ENCODE results near the gene DIS3L2. TPM values are rescaled to one million over a fixed set of nuclear protein-coding genes. Genes with fewer than 3 reads are reported as not detected.
"Not testable (repeated sequence)": the region's sequence is repeated elsewhere in the genome, so short reads cannot be mapped to it uniquely, and the experiment has no call there.

The DIS3L2 gene
- total RNA-seq, 2 donors from 2014 or later = 22.6 to 32.3 TPM

DNA sequence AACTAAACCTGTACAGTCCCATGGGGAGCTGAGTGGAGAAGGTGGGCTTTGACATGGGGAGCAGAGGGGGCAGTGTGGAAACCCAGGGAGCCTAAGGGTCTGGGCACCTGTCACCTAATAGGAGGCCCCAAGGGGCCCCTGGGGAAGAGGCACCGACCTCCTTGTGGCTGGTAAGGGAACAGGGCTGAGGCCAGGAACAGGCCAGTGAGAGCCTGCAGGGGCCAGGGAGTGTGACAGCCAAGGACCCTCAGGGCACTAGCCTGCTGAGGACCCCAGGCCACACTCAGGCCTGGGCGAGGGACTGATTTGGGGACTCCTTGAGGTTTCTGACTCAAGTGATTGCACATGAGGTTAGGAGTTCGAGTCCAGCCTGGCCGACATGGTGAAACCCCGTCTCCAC, 392.6 kb downstream of the DIS3L2 start:
- DNase-seq = no peak

GRCh38 chr2:232361646-232362045, 400.1 kb downstream of the DIS3L2 start:
- H3K4me3 ChIP-seq = no peak overlapping the region
- TF ChIP-seq CTCF (IDR thresholded peaks at IDR 0.05) = no peak
- H3K36me3 ChIP-seq = no peaks in the 10 kb centered on the region
- H3K9ac ChIP-seq (ENCODE audit: low read depth in 2 of 2, low read length in 2 of 2) = no peak overlapping the region
- intact Hi-C loops (cut with DNase I) = no loop called here
- H3K9me3 ChIP-seq = no peaks in the 10 kb centered on the region
- no peaks in the 10 kb centered on the region for H3K4me1 ChIP-seq
- DNase-seq = no peak
- H3K27me3 ChIP-seq = no peaks in the 10 kb centered on the region
- H3K27ac ChIP-seq = no peak overlapping the region

More for the DNA sequence above, 392.6 kb downstream of the DIS3L2 start:
- Histone ChIP-seq H3K36me3 (no peaks in the 10 kb centered on the region), H3K4me3 (no peak overlapping the region), H3K4me1 (no peaks in the 10 kb centered on the region), H3K27me3 (peaks cover 44% of the 10 kb centered on the region), H3K27ac (no peak overlapping the region), H3K9ac (ENCODE audit: low read depth in 2 of 2, low read length in 2 of 2) (no peak overlapping the region), H3K9me3 (no peaks in the 10 kb centered on the region)
- no peak for TF ChIP-seq CTCF (IDR thresholded peaks at IDR 0.05)
- intact Hi-C loops (cut with DNase I) = no loop called here

DNA sequence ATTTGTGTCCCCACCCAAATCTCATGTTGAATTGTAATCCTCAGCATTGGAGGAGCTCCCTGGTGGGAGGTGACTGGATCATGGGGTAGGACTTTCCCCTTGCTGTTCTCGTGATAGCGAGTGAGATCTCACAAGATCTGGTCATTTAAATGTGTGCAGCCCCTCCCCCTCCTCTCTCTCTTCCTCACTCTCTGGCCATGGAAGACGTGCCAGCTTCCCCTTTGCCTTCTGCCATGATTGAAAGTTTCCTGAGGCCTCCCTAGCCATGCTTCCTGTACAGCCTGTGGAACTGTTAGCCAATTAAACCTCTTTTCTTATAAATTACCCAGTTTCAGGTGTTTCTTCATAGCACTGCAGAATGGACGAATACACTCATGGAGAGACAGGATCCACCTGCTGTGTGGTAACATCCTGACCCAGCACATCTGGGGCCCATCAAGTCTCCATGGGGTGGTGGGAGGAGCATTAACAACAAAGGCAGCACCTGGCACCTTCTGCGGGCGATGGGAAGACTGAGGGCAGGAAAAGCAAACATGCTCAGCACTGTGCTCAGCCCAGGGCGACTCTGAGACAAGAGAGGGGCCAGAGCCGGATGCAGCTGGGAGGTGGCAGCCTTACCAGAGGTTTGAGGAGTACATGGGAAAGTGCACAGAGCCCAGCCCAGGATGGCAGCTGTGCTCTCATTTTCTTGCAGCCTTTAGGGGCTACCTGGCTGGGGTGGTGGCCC, 400.8 kb downstream of the DIS3L2 start:
- no peak for DNase-seq
- no peak overlapping the region for H3K9ac ChIP-seq (ENCODE audit: low read depth in 2 of 2, low read length in 2 of 2)

DNA sequence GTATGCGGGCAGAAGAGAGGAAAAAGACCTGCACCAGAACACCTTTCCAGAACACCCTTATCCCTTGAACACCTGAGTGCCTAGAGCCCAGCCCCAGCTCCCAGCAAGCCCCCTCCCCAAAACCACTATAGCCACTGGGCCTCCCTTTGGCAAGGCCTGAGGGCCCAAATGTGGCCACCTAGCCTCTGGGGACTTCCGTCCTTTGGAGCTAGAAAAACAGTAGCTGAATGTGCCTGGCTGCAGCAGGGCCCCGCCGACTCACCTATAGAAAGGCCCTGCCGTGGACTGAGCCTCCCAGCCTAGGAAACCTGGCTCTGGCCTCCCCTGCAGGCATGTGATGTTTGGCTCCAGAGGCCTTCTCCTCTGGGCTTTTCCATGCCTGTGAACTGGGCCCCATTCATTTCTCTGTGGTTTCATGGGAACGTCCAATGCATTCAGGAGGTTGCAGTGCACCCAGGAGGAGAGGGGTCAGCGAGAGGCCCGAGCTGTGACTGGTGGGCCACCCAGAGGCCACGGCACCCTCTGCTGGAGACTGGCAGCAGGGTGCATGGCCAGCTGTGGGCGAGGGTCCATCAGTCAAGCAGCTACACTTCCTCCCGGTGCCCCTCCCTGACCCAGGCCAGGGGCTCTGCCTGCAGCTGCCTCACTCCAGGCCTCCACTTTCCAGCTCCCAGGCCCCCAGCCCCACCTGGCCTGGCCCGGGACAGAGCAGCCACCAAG, 401.7 kb downstream of the DIS3L2 start:
- H3K4me1 ChIP-seq; intact Hi-C loops (cut with DNase I); H3K9ac ChIP-seq (ENCODE audit: low read depth in 2 of 2, low read length in 2 of 2); H3K27ac ChIP-seq; H3K36me3 ChIP-seq; H3K9me3 ChIP-seq; H3K4me3 ChIP-seq; DNase-seq; H3K27me3 ChIP-seq: not testable (repeated sequence)

More for the DNA sequence above, 400.8 kb downstream of the DIS3L2 start:
- H3K27me3 ChIP-seq = no peaks in the 10 kb centered on the region
- no peak overlapping the region for H3K4me3 ChIP-seq
- no peak overlapping the region for H3K27ac ChIP-seq
- intact Hi-C loops (cut with DNase I) = no loop called here
- H3K4me1 ChIP-seq = no peaks in the 10 kb centered on the region
- no peak for TF ChIP-seq CTCF (IDR thresholded peaks at IDR 0.05)
- no peaks in the 10 kb centered on the region for H3K9me3 ChIP-seq
- no peaks in the 10 kb centered on the region for H3K36me3 ChIP-seq

DNA sequence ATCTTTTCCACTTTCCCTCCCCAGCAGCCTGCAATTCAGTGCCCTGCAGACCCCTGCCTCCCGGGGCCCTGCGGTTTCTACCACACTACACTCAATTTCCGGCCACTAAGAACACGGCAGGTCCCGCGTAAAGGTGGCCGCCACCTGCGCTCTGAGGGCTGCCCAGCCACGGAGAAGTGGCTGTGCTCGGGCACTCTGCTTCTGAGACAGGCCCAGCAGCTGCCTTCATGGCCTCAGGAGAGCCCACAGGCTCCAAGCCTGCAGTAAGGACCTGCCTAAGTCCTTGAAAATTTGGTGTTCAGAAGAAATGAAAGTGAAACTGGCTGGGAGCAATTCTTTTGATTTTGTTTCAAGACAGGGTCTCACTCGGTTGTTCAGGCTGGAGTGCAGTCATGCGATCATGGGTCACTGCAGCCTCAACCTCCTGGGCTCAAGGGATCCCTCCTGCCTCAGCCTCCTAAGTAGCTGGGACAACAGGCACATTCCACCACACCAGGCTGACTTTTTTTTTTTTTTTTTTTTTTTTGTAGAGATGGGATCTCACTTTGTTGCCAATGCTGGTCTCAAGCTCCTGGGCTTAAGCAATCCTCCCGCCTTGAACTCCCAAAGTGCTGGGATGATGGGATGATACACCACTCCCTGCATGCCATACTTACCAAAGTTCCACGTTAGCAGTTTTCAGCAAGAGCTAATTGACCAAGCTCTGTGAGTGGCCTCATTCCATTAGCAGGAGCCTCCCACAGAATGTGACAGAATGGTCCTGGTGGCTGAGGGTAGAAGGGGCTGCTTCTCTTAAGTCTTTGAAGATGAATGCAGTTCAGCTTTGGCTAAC, 402.5 kb downstream of the DIS3L2 start:
- intact Hi-C loops (cut with DNase I) = no loop called here
- H3K36me3 ChIP-seq = no peaks in the 10 kb centered on the region
- no peaks in the 10 kb centered on the region for H3K4me1 ChIP-seq
- no peaks in the 10 kb centered on the region for H3K9me3 ChIP-seq
- no peak for DNase-seq
- no peaks in the 10 kb centered on the region for H3K27me3 ChIP-seq
- TF ChIP-seq CTCF (IDR thresholded peaks at IDR 0.05) = no peak
- H3K9ac ChIP-seq (ENCODE audit: low read depth in 2 of 2, low read length in 2 of 2) = no peak overlapping the region
- no peak overlapping the region for H3K27ac ChIP-seq
- H3K4me3 ChIP-seq = no peak overlapping the region

GRCh38 chr2:232364806-232365594, 403.5 kb downstream of the DIS3L2 start:
- intact Hi-C loops (cut with DNase I) = loop anchor here (5.0 kb wide), 1 partner anchor 72 kb away; no protein-coding TSS in a partner anchor
- not testable (repeated sequence) for H3K9ac ChIP-seq (ENCODE audit: low read depth in 2 of 2, low read length in 2 of 2); H3K36me3 ChIP-seq; H3K4me1 ChIP-seq; H3K27me3 ChIP-seq; H3K27ac ChIP-seq; H3K9me3 ChIP-seq; H3K4me3 ChIP-seq; DNase-seq
